ENCODE data around the gene TADA1. TPM values are rescaled to one million over a fixed set of nuclear protein-coding genes. Genes with fewer than 3 reads are reported as not detected.

Gene TADA1
- total RNA-seq, 4 donors from 2014 or later, result 7.1 to 17.1 (median 10.7) TPM

DNA sequence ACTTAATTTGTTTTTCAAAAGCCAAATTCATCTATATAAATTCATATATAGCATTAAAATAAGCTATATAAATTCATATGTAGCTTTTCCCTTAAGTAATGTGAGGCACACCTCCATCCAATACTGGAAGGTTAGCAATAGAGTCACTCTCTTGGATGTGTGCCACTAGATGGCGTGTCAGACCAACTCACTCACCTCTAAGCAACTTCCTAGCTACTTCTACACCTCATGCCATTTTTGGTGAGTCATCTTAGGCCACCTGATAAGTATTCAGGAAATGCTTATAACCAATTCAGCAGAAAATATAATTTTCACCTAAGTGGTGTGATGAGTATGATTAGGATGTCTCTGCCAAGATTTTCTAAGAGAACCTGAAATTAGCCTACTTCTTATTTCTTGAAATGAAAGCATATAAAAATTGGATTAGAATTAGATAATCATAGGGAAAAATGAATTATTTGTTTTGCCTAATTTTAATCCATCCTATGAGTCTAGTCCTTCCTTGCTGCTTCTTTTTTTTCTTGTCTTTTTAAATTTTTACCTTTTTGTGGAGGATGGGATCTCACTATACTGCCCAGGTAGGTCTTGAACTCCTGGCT, 34.4 kb upstream of the TADA1 start:
- intact Hi-C loops (cut with DNase I), result no loop called here
- TF ChIP-seq POLR2A (IDR thresholded peaks at IDR 0.05), result no peak
- TF ChIP-seq, protein P1, sequence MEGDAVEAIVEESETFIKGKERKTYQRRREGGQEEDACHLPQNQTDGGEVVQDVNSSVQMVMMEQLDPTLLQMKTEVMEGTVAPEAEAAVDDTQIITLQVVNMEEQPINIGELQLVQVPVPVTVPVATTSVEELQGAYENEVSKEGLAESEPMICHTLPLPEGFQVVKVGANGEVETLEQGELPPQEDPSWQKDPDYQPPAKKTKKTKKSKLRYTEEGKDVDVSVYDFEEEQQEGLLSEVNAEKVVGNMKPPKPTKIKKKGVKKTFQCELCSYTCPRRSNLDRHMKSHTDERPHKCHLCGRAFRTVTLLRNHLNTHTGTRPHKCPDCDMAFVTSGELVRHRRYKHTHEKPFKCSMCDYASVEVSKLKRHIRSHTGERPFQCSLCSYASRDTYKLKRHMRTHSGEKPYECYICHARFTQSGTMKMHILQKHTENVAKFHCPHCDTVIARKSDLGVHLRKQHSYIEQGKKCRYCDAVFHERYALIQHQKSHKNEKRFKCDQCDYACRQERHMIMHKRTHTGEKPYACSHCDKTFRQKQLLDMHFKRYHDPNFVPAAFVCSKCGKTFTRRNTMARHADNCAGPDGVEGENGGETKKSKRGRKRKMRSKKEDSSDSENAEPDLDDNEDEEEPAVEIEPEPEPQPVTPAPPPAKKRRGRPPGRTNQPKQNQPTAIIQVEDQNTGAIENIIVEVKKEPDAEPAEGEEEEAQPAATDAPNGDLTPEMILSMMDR (IDR thresholded peaks at IDR 0.05), result peak; percentile 47 to 82 (median 70)
- Histone ChIP-seq H3K27ac (no peak overlapping the region), H3K9me3 (no peaks in the 10 kb centered on the region), H3K36me3 (no peaks in the 10 kb centered on the region), H3K4me3 (no peak overlapping the region), H3K27me3 (no peaks in the 10 kb centered on the region), H3K4me1 (peaks cover 0 to 9% (median 0%) of the 10 kb centered on the region in 3 donors)
- DNase-seq, result no peak
- WGBS, 2 donors, result 0% methylated on average over 1 of the region's 1 CpG

DNA sequence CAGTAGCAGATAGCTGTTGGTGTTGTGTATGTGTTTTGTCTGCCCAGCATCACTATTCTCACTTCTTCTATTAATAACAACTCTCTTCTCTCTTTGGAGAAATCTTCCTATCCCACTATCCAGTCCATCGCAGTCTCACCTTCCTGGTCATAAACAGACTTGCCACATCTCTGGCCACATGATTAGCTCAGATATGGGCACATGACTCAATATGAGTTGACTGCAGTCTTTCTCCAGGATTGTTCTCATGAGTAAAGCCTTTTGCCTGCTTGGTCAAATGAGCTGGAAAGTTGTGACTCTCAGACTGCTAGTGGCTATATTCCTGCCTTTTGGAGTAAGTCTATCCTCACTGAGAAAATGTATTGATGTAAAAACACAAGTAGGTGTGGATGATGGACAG, 32.9 kb upstream of the TADA1 start:
- H3K36me3 ChIP-seq, result no peaks in the 10 kb centered on the region
- no peaks in the 10 kb centered on the region for H3K9me3 ChIP-seq
- H3K27me3 ChIP-seq, result no peaks in the 10 kb centered on the region
- peaks cover 0 to 12% (median 0%) of the 10 kb centered on the region in 3 donors for H3K4me1 ChIP-seq
- intact Hi-C loops (cut with DNase I), result loop anchor here (5.0 kb wide), 1 partner anchor 148 kb away; no protein-coding TSS in a partner anchor
- 67 to 71% methylated on average over 1 of the region's 1 CpG for WGBS, 2 donors
- H3K27ac ChIP-seq, result no peak overlapping the region
- TF ChIP-seq, protein P1 (IDR thresholded peaks at IDR 0.05), result no peak
- TF ChIP-seq POLR2A (IDR thresholded peaks at IDR 0.05), result no peak
- H3K4me3 ChIP-seq, result no peak overlapping the region
- no peak for DNase-seq

DNA sequence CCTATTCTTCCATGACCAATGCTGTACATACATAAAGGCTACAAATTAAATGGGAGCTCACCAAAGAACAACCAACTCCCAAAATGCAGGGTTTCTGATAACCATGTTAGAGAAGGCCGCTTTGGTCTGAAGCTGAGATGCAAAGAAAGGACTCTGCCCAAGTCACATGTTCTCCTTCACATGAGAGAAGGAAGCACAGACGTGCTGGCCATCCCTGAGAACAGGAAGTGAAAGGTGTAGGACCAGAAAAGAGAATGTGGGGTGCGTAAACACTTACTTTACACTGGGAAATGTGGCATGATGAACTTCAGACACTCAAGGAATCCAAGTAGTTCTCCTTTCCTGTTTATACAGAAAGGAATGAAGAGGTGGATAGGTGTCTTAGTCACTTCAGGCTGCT, 31.7 kb upstream of the TADA1 start:
- DNase-seq, result no peak
- Histone ChIP-seq H3K27ac (no peak overlapping the region), H3K36me3 (no peaks in the 10 kb centered on the region), H3K27me3 (no peaks in the 10 kb centered on the region), H3K9me3 (no peaks in the 10 kb centered on the region), H3K4me3 (no peak overlapping the region), H3K4me1 (peaks cover 0 to 15% (median 0%) of the 10 kb centered on the region in 3 donors)
- 68 to 69% methylated on average over 3 of the region's 3 CpGs for WGBS, 2 donors
- no peak for TF ChIP-seq POLR2A (IDR thresholded peaks at IDR 0.05)
- TF ChIP-seq, protein P1 (IDR thresholded peaks at IDR 0.05), result no peak
- intact Hi-C loops (cut with DNase I), result loop anchor here (5.0 kb wide), 1 partner anchor 150 kb away; no protein-coding TSS in a partner anchor

DNA sequence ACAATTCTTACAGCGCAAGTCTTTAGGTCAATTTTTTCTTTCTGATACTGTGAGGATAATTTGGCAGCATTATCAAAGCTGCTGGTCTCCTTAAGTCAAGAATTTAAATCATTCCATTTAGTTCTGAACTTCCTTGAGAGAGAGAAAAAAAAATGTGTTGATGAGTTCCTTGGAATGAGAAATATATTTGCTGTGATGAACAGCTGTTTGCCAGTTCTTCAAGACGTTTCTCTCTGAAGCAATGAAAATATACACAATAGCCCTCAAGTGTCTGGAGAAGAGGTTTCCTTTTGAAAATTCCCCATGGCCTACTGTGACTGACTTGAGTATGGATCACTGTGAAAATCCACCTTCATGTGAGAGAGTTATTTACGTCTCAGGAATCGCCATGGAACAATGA, 31.0 kb upstream of the TADA1 start:
- H3K9me3 ChIP-seq, result no peaks in the 10 kb centered on the region
- DNase-seq, result no peak
- TF ChIP-seq, protein P1 (IDR thresholded peaks at IDR 0.05), result no peak
- TF ChIP-seq POLR2A (IDR thresholded peaks at IDR 0.05), result no peak
- no peak overlapping the region for H3K4me3 ChIP-seq
- no peaks in the 10 kb centered on the region for H3K27me3 ChIP-seq
- no peaks in the 10 kb centered on the region for H3K36me3 ChIP-seq
- intact Hi-C loops (cut with DNase I), result loop anchor here (5.0 kb wide), 1 partner anchor 150 kb away; no protein-coding TSS in a partner anchor
- no peak overlapping the region for H3K27ac ChIP-seq
- 68 to 82% methylated on average over 4 of the region's 4 CpGs for WGBS, 2 donors
- H3K4me1 ChIP-seq, result peaks cover 0 to 19% (median 0%) of the 10 kb centered on the region in 3 donors

DNA sequence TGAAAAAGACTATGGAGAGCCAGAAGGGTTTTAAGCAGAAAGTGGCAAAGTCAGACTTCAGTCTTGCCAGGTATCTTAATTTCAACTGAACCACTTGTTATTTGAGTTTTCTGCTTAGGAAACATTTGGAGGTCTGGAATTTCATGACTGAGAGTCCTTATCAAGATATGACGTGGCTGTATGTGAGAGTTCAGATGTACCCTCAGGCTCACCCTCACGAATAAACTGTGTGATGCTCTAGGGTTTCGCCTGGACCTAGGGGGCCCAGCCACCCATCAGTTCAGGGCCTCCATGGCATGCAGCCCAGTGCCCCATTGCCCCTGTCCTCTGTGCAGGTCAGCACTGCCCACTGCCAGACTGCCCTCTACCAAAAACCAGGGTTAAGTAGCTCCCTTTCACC, 30.6 kb upstream of the TADA1 start:
- TF ChIP-seq, protein P1 (IDR thresholded peaks at IDR 0.05), result no peak
- TF ChIP-seq POLR2A (IDR thresholded peaks at IDR 0.05), result no peak
- Histone ChIP-seq H3K27me3 (no peaks in the 10 kb centered on the region), H3K4me3 (no peak overlapping the region), H3K36me3 (no peaks in the 10 kb centered on the region), H3K9me3 (no peaks in the 10 kb centered on the region), H3K27ac (no peak overlapping the region), H3K4me1 (peaks cover 0 to 23% (median 0%) of the 10 kb centered on the region in 3 donors)
- 90 to 100% methylated on average over 2 to 3 of the region's 3 CpGs for WGBS, 2 donors
- no peak for DNase-seq
- intact Hi-C loops (cut with DNase I), result loop anchor here (5.0 kb wide), 1 partner anchor 151 kb away; no protein-coding TSS in a partner anchor

Data from esophagus squamous epithelium (tissue), 5 donors.